ENCODE data around the gene CISD3. TPM values are rescaled to one million over a fixed set of nuclear protein-coding genes. Genes with fewer than 3 reads are reported as not detected.
A peak's percentile ranks its signal among the peaks of the same experiment; 100 is the strongest.
"Not testable (repeated sequence)": the region's sequence is repeated elsewhere in the genome, so short reads cannot be mapped to it uniquely, and the experiment has no call there.

The CISD3 gene
- total RNA-seq, 6 experiments from 2014 or later: 34.2 to 88.1 (median 55.1) TPM

GRCh38 chr17:38721802-38722201 is 8.3 kb upstream of the CISD3 start:
- no peaks in the 10 kb centered on the region for H3K4me1 ChIP-seq
- H3K9me3 ChIP-seq: no peaks in the 10 kb centered on the region
- ATAC-seq (no peak), DNase-seq (no peak)
- H3K27me3 ChIP-seq: no peaks in the 10 kb centered on the region
- no peak overlapping the region for H3K27ac ChIP-seq
- intact Hi-C loops (cut with DNase I): no loop called here
- peaks cover 0 to 9% (median under 1%) of the 10 kb centered on the region in 4 donors for H3K36me3 ChIP-seq
- WGBS (ENCODE audit: insufficient coverage, low coverage, low lambda C conversion rate, missing lambda C conversion rate): 98% methylated on average over 6 of the region's 16 CpGs
- TF ChIP-seq POLR2A (IDR thresholded peaks at IDR 0.05): no peak
- TF ChIP-seq, protein P1, sequence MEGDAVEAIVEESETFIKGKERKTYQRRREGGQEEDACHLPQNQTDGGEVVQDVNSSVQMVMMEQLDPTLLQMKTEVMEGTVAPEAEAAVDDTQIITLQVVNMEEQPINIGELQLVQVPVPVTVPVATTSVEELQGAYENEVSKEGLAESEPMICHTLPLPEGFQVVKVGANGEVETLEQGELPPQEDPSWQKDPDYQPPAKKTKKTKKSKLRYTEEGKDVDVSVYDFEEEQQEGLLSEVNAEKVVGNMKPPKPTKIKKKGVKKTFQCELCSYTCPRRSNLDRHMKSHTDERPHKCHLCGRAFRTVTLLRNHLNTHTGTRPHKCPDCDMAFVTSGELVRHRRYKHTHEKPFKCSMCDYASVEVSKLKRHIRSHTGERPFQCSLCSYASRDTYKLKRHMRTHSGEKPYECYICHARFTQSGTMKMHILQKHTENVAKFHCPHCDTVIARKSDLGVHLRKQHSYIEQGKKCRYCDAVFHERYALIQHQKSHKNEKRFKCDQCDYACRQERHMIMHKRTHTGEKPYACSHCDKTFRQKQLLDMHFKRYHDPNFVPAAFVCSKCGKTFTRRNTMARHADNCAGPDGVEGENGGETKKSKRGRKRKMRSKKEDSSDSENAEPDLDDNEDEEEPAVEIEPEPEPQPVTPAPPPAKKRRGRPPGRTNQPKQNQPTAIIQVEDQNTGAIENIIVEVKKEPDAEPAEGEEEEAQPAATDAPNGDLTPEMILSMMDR (IDR thresholded peaks at IDR 0.05): no peak
- no peak overlapping the region for H3K4me3 ChIP-seq

DNA sequence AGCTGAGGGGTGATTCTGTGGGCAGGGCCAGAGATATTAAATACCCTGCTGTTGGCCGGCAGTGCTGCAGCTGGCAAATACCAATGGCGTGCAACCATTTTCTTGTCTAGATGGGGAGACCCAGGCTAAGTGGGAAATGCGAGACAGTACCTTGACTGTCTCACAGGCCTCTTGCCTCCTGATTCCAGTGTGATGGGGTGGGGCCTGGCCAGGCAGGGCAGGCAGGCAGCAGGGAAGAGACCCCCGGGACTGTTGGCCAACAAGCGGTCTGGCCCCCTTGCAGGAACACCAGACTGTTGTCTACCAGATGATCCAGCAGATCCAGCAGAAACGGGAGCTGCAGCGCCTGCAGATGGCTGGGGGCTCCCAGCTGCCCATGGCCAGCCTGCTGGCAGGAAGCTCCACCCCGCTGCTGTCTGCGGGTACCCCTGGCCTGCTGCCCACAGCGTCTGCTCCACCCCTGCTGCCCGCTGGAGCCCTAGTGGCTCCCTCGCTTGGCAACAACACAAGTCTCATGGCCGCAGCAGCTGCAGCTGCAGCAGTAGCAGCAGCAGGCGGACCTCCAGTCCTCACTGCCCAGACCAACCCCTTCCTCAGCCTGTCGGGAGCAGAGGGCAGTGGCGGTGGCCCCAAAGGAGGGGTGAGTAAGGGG is 5.7 kb upstream of the CISD3 start:
- Histone ChIP-seq H3K9me3 (no peaks in the 10 kb centered on the region), H3K27ac (no peak overlapping the region), H3K36me3 (peaks cover 0 to 9% (median 0%) of the 10 kb centered on the region in 4 donors), H3K27me3 (no peaks in the 10 kb centered on the region), H3K4me3 (no peak overlapping the region), H3K4me1 (peaks cover 0 to 5% (median 2%) of the 10 kb centered on the region in 4 donors)
- no peak for TF ChIP-seq POLR2A (IDR thresholded peaks at IDR 0.05)
- TF ChIP-seq, protein P1 (IDR thresholded peaks at IDR 0.05): no peak
- intact Hi-C loops (cut with DNase I): no loop called here
- DNase-seq: peak in 2 of 3 donors; percentile 47 to 58
- peak in 1 of 4 donors; percentile 14 for ATAC-seq
- WGBS (ENCODE audit: insufficient coverage, low coverage, low lambda C conversion rate, missing lambda C conversion rate): 83% methylated on average over 1 of the region's 16 CpGs

DNA sequence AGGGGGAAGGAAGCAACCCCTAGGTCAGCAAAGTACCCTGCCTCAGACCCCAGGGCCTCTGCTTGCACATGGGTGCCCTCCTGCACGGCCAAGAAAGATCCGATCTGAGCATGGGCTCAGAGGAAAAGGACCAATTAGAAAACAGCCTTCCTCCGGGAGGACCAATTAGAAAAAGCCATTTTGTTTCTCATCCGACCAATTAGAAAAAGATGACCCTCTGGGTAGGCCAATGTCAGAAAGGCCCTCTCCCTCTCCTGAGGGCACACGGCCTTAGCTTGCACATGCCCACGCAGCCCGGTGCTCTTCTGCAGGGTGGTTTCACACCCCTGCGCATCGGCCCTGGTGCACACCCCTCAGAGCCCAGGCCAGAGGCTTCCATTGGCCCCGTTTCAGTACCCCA is 5.1 kb upstream of the CISD3 start:
- intact Hi-C loops (cut with DNase I): no loop called here
- Histone ChIP-seq H3K27ac (no peak overlapping the region), H3K4me3 (no peak overlapping the region), H3K36me3 (peaks cover 0 to 9% (median 0%) of the 10 kb centered on the region in 4 donors), H3K9me3 (no peaks in the 10 kb centered on the region), H3K27me3 (no peaks in the 10 kb centered on the region), H3K4me1 (peaks cover 0 to 6% (median 2%) of the 10 kb centered on the region in 4 donors)
- DNase-seq: no peak
- TF ChIP-seq POLR2A (IDR thresholded peaks at IDR 0.05): no peak
- TF ChIP-seq, protein P1 (IDR thresholded peaks at IDR 0.05): no peak
- no peak for ATAC-seq
- 68% methylated on average over 2 of the region's 10 CpGs for whole genome bisulfite sequencing (ENCODE audit: insufficient coverage, low coverage, low lambda C conversion rate, missing lambda C conversion rate)

- ATAC-seq; H3K36me3 ChIP-seq; H3K27me3 ChIP-seq; intact Hi-C loops (cut with DNase I); H3K9me3 ChIP-seq; H3K4me1 ChIP-seq; H3K4me3 ChIP-seq; DNase-seq; H3K27ac ChIP-seq: not testable (repeated sequence)
- no CpG with 5 or more reads among the region's 8 CpGs for WGBS (ENCODE audit: insufficient coverage, low coverage, low lambda C conversion rate, missing lambda C conversion rate)
Measured at GRCh38 chr17:38726145-38726544, 4.0 kb upstream of the CISD3 start.

DNA sequence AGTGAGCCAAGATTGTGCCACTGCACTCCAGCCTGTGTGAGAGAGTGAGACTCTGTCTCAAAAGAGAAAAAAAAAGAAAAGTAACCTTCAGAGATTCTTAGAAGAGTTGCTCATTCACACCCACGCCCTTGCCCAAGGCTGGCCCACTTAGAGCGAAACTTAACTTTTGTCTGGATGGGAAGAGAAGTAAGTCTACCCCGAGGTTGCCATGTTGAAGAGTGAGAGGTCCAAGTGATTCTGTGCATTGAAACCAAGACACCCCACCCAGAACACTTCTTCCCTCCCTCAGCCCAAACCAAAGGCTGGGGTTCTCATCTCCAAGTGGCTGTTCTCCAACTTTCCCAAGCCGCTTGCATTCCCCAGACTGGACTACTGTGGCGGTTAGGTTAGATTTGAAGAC is 2.4 kb upstream of the CISD3 start:
- Histone ChIP-seq H3K27me3 (no peaks in the 10 kb centered on the region), H3K27ac (no peak overlapping the region), H3K4me3 (no peak overlapping the region), H3K9me3 (no peaks in the 10 kb centered on the region), H3K4me1 (peaks cover 0 to 21% (median 10%) of the 10 kb centered on the region in 4 donors), H3K36me3 (no peaks in the 10 kb centered on the region)
- no peak for TF ChIP-seq POLR2A (IDR thresholded peaks at IDR 0.05)
- TF ChIP-seq, protein P1 (IDR thresholded peaks at IDR 0.05): no peak
- DNase-seq (no peak), ATAC-seq (no peak)
- intact Hi-C loops (cut with DNase I): no loop called here
- 83% methylated on average over 3 of the region's 5 CpGs for WGBS (ENCODE audit: insufficient coverage, low coverage, low lambda C conversion rate, missing lambda C conversion rate)
